Breast epithelium (tissue), 4 donors: ENCODE measurements around the gene NYAP2. TPM values are rescaled to one million over a fixed set of nuclear protein-coding genes. Genes with fewer than 3 reads are reported as not detected.

ENCODE experiments used
- DNase-seq, 2 donors: peaks; one replicate each; pipeline ENCODE4 v3.0.0-alpha.2; 2019; ENCODE audit warnings: low spot score in 2 of 2
- H3K27ac ChIP-seq, 2 donors: fragments of 200-600 bp; sonication (generic) in 1 of 2; one replicate each; pipeline ENCODE4 v1.5.1; 2016 to 2019; ENCODE audit warnings: mild to moderate bottlenecking in 1 of 2
- H3K27me3 ChIP-seq, 2 donors: fragments of 200-600 bp; sonication (generic) in 1 of 2; one replicate each; pipeline versions ENCODE4 v1.5.1 to v1.6.0; 2017 to 2019; ENCODE audit warnings: control low read depth in 1 of 2, mild to moderate bottlenecking in 1 of 2
- H3K36me3 ChIP-seq: fragments of 200-600 bp; one replicate; pipeline ENCODE4 v1.5.1; 2019
- H3K4me1 ChIP-seq, 2 donors: fragments of 200-600 bp; sonication (generic); one replicate each; pipeline ENCODE4 v1.5.1; 2016 to 2019; ENCODE audit warnings: control low read depth in 1 of 2
- H3K4me3 ChIP-seq, 3 donors: fragments of 200-600 bp; sonication (generic); 1 replicate in 2 of 3; 2 replicates in 1 of 3; pipeline ENCODE4 v1.5.1; 2016 to 2019; ENCODE audit warnings: mild to moderate bottlenecking in 3 of 3, moderate library complexity in 2 of 3
- H3K9me3 ChIP-seq, 2 donors: fragments of 200-600 bp; sonication (generic) in 1 of 2; one replicate each; pipeline ENCODE4 v1.5.1; 2016 to 2019; ENCODE audit warnings: control low read depth in 1 of 2
- CTCF ChIP-seq, 3 donors: fragments of 450-650 bp; IDR thresholded peaks; one replicate each; pipeline ENCODE4 v1.5.1; 2016 to 2017; ENCODE audit warnings: antibody characterized with exemption in 3 of 3, mild to moderate bottlenecking in 3 of 3, moderate library complexity in 3 of 3
- POLR2A ChIP-seq: fragments of 450-650 bp; IDR thresholded peaks from one replicate; pipeline ENCODE4 v1.6.1; 2016; ENCODE audit warnings: antibody characterized with exemption, mild to moderate bottlenecking, moderate library complexity
- POLR2AphosphoS5 ChIP-seq, 3 donors: sonication (generic); formaldehyde crosslinking; IDR thresholded peaks; one replicate each; pipeline ENCODE4 v1.6.1; 2017; ENCODE audit warnings: antibody characterized with exemption in 3 of 3
- intact Hi-C: fragments of 100-400 bp; cut with DNase I; formaldehyde crosslinking; loops from one replicate; pipeline ENCODE4 v1.15.1; 2023; ENCODE audit warnings: low total_unique reads
- total RNA-seq, 3 donors: library from RNA; depleted of rRNA; stranded (reverse); fragments of >200 nt; gene quantifications; one replicate each; pipeline ENCODE4 v1.1.0, GENCODE V29; 2016

The NYAP2 gene
- total RNA-seq, 3 donors from 2014 or later: 0.15 TPM; not detected in 2

GRCh38 chr2:225614915-225615314 lies 215.4 kb downstream of the NYAP2 start:
- Histone ChIP-seq H3K4me3 (no peak overlapping the region), H3K27me3 (no peaks in the 10 kb centered on the region), H3K9me3 (no peaks in the 10 kb centered on the region), H3K27ac (no peak overlapping the region), H3K36me3 (no peaks in the 10 kb centered on the region), H3K4me1 (no peaks in the 10 kb centered on the region)
- intact Hi-C loops: no loop called here
- no peak for TF ChIP-seq POLR2AphosphoS5 (IDR thresholded peaks at IDR 0.05)
- TF ChIP-seq CTCF (IDR thresholded peaks at IDR 0.05): no peak
- no peak for TF ChIP-seq POLR2A
- DNase-seq: no peak

GRCh38 chr2:225615514-225615913 lies 216.0 kb downstream of the NYAP2 start:
- no peak overlapping the region for H3K27ac ChIP-seq
- TF ChIP-seq POLR2A (no peak), POLR2AphosphoS5 (IDR thresholded peaks at IDR 0.05) (no peak), CTCF (IDR thresholded peaks at IDR 0.05) (no peak)
- DNase-seq: no peak
- H3K27me3 ChIP-seq: no peaks in the 10 kb centered on the region
- no peaks in the 10 kb centered on the region for H3K9me3 ChIP-seq
- no peak overlapping the region for H3K4me3 ChIP-seq
- intact Hi-C loops: no loop called here
- no peaks in the 10 kb centered on the region for H3K4me1 ChIP-seq
- no peaks in the 10 kb centered on the region for H3K36me3 ChIP-seq

GRCh38 chr2:225616372-225616771 lies 216.9 kb downstream of the NYAP2 start:
- TF ChIP-seq CTCF (IDR thresholded peaks at IDR 0.05): no peak
- no peak for TF ChIP-seq POLR2AphosphoS5 (IDR thresholded peaks at IDR 0.05)
- TF ChIP-seq POLR2A: no peak
- Histone ChIP-seq H3K9me3 (no peaks in the 10 kb centered on the region), H3K27ac (no peak overlapping the region), H3K27me3 (no peaks in the 10 kb centered on the region), H3K4me3 (no peak overlapping the region), H3K36me3 (no peaks in the 10 kb centered on the region), H3K4me1 (no peaks in the 10 kb centered on the region)
- no peak for DNase-seq
- intact Hi-C loops: no loop called here

GRCh38 chr2:225616848-225617247 lies 217.3 kb downstream of the NYAP2 start:
- TF ChIP-seq POLR2AphosphoS5 (IDR thresholded peaks at IDR 0.05) (no peak), POLR2A (no peak), CTCF (IDR thresholded peaks at IDR 0.05) (no peak)
- no peak overlapping the region for H3K27ac ChIP-seq
- no peaks in the 10 kb centered on the region for H3K36me3 ChIP-seq
- intact Hi-C loops: no loop called here
- no peak for DNase-seq
- no peaks in the 10 kb centered on the region for H3K9me3 ChIP-seq
- H3K4me3 ChIP-seq: no peak overlapping the region
- H3K4me1 ChIP-seq: no peaks in the 10 kb centered on the region
- no peaks in the 10 kb centered on the region for H3K27me3 ChIP-seq

GRCh38 chr2:225620227-225620626 lies 220.7 kb downstream of the NYAP2 start:
- no peaks in the 10 kb centered on the region for H3K36me3 ChIP-seq
- TF ChIP-seq POLR2A: no peak
- TF ChIP-seq CTCF (IDR thresholded peaks at IDR 0.05): no peak
- TF ChIP-seq POLR2AphosphoS5 (IDR thresholded peaks at IDR 0.05): no peak
- H3K4me1 ChIP-seq: no peaks in the 10 kb centered on the region
- intact Hi-C loops: no loop called here
- H3K9me3 ChIP-seq: no peaks in the 10 kb centered on the region
- H3K27me3 ChIP-seq: no peaks in the 10 kb centered on the region
- DNase-seq: no peak
- H3K27ac ChIP-seq: no peak overlapping the region
- H3K4me3 ChIP-seq: no peak overlapping the region
